PC-9 (cell line): ENCODE results near the gene IWS1. TPM values are rescaled to one million over a fixed set of nuclear protein-coding genes. Genes with fewer than 3 reads are reported as not detected.
"Not testable (repeated sequence)": the region's sequence is repeated elsewhere in the genome, so short reads cannot be mapped to it uniquely, and the experiment has no call there.

Source experiments
- BruUV-seq: library from RNA; stranded (reverse); fragments of 400-500 nt; replicated peaks from 2 replicates; lab custom pipeline; 2021; lab: Mats Ljungman, UMichigan
- CTCF ChIA-PET: fragments of 300-600 bp; sonication (Branson Sonifier 250); formaldehyde crosslinking; loops from one replicate; lab custom pipeline; 2022; ENCODE audit warnings: antibody characterized with exemption; lab: Charles Lee
- POLR2A ChIA-PET: fragments of 300-600 bp; sonication (Branson Sonifier 250); formaldehyde crosslinking; loops from one replicate; lab custom pipeline; 2022; ENCODE audit warnings: antibody characterized with exemption; ENCODE audit not compliant: unreplicated experiment; lab: Charles Lee
- DNase-seq, 2 experiments: peaks; one replicate each; pipeline versions ENCODE4 v3.0.0 to v3.0.0-alpha.2; 2015 to 2022; ENCODE audit warnings: mixed read lengths in 1 of 2
- H2AFZ ChIP-seq: fragments of 200-600 bp; sonication (generic); 2 replicates; pipeline ENCODE4 v1.8.1; 2017; ENCODE audit warnings: antibody characterized with exemption
- H3F3A ChIP-seq: fragments of 200-600 bp; sonication (generic); 2 replicates; pipeline ENCODE4 v1.8.1; 2017; ENCODE audit warnings: antibody characterized with exemption, mild to moderate bottlenecking, low read depth; ENCODE audit not compliant: insufficient read depth
- H3K27ac ChIP-seq: fragments of 200-600 bp; sonication (generic); 2 replicates; pipeline ENCODE4 v1.6.1; 2016; ENCODE audit warnings: mixed run types
- H3K27me3 ChIP-seq: fragments of 200-600 bp; sonication (generic); 2 replicates; pipeline ENCODE4 v1.6.1; 2016; ENCODE audit warnings: low read depth, mixed run types; ENCODE audit not compliant: insufficient read depth
- H3K36me3 ChIP-seq: fragments of 200-600 bp; sonication (generic); 2 replicates; pipeline ENCODE4 v1.6.1; 2016; ENCODE audit warnings: low read depth, mixed run types
- H3K4me1 ChIP-seq: fragments of 200-600 bp; sonication (generic); replicated peaks from 2 replicates; pipeline ENCODE4 v1.6.1; 2016; ENCODE audit warnings: mixed run types; ENCODE audit not compliant: insufficient read depth
- H3K4me2 ChIP-seq: fragments of 200-600 bp; sonication (generic); 2 replicates; pipeline ENCODE4 v1.6.1; 2017; ENCODE audit warnings: mixed run types
- H3K4me3 ChIP-seq: fragments of 200-600 bp; sonication (generic); 2 replicates; pipeline ENCODE4 v1.6.1; 2016; ENCODE audit warnings: mixed run types
- H3K79me2 ChIP-seq: fragments of 200-600 bp; sonication (generic); 2 replicates; pipeline ENCODE4 v1.6.1; 2017; ENCODE audit warnings: low read depth, mixed run types
- H3K9me2 ChIP-seq: fragments of 200-600 bp; sonication (generic); 2 replicates; pipeline ENCODE4 v1.8.1; 2017; ENCODE audit warnings: mild to moderate bottlenecking; ENCODE audit not compliant: insufficient read depth
- H3K9me3 ChIP-seq: fragments of 200-600 bp; sonication (generic); 2 replicates; pipeline ENCODE4 v1.8.1; 2016; ENCODE audit warnings: low read depth; ENCODE audit not compliant: insufficient read depth
- H4K20me1 ChIP-seq: fragments of 200-600 bp; sonication (generic); 2 replicates; pipeline ENCODE4 v1.8.1; 2017; ENCODE audit not compliant: insufficient read depth
- CTCF ChIP-seq: fragments of 200-600 bp; sonication (generic); conservative IDR thresholded peaks from 2 replicates; pipeline ENCODE4 v1.6.1; 2017; ENCODE audit warnings: mixed run types, antibody characterized with exemption, mild to moderate bottlenecking, moderate library complexity
- EZH2 ChIP-seq: fragments of 200-600 bp; sonication (generic); IDR thresholded peaks from 2 replicates; pipeline ENCODE4 v1.8.0; 2017; ENCODE audit warnings: antibody characterized with exemption, low read depth
- intact Hi-C: fragments of 100-400 bp; cut with micrococcal nuclease; formaldehyde crosslinking; loops from one replicate; pipeline ENCODE4 v1.10.0; 2022; ENCODE audit not compliant: unreplicated experiment
- total RNA-seq: library from RNA; stranded (reverse); gene quantifications from 2 replicates; pipeline ENCODE4 v1.2.3, GENCODE V29; 2021

Gene IWS1
- total RNA-seq, 1 experiment from 2014 or later: 47.3 TPM

GRCh38 chr2:127545796-127546195 lies 19.5 kb upstream of the IWS1 start:
- ChIA-PET CTCF (no interaction called here), POLR2A (no interaction called here)
- Histone ChIP-seq H3K9me2 (no peaks in the 10 kb centered on the region), H3K27ac (no peak overlapping the region), H4K20me1 (no peaks in the 10 kb centered on the region), H3K36me3 (no peaks in the 10 kb centered on the region), H3K27me3 (peaks cover 67% of the 10 kb centered on the region), H3F3A (no peaks in the 10 kb centered on the region), H2AFZ (no peak overlapping the region), H3K4me2 (no peak overlapping the region), H3K4me3 (no peak overlapping the region), H3K79me2 (no peaks in the 10 kb centered on the region), H3K4me1 (no peaks in the 10 kb centered on the region), H3K9me3 (no peaks in the 10 kb centered on the region)
- no TSS peak for BruUV-seq
- DNase-seq: no peak
- intact Hi-C loops: no loop called here
- TF ChIP-seq CTCF (no peak), EZH2 (no peak)

GRCh38 chr2:127545189-127545588 lies 18.9 kb upstream of the IWS1 start:
- DNase-seq: peak in 1 of 2 experiments; percentile 28
- intact Hi-C loops: no loop called here
- Histone ChIP-seq H3K4me1 (no peaks in the 10 kb centered on the region), H4K20me1 (no peaks in the 10 kb centered on the region), H3K4me3 (no peak overlapping the region), H3K9me2 (no peaks in the 10 kb centered on the region), H3F3A (no peaks in the 10 kb centered on the region), H2AFZ (no peak overlapping the region), H3K79me2 (no peaks in the 10 kb centered on the region), H3K9me3 (no peaks in the 10 kb centered on the region), H3K27me3 (peaks cover 72% of the 10 kb centered on the region), H3K27ac (no peak overlapping the region), H3K4me2 (no peak overlapping the region), H3K36me3 (no peaks in the 10 kb centered on the region)
- no TSS peak for BruUV-seq
- POLR2A ChIA-PET: no interaction called here
- CTCF ChIA-PET: no interaction called here
- no peak for TF ChIP-seq EZH2
- no peak for TF ChIP-seq CTCF

GRCh38 chr2:127543013-127543501 lies 16.8 kb upstream of the IWS1 start:
- H3K36me3 ChIP-seq, H3K9me2 ChIP-seq, POLR2A ChIA-PET, H3K4me1 ChIP-seq, BruUV-seq, intact Hi-C loops, H3K27ac ChIP-seq, H3K9me3 ChIP-seq, CTCF ChIA-PET, H3K4me3 ChIP-seq, H4K20me1 ChIP-seq, H3K4me2 ChIP-seq, H3K79me2 ChIP-seq, H3F3A ChIP-seq, H2AFZ ChIP-seq: not testable (repeated sequence)
- H3K27me3 ChIP-seq: peaks cover 73% of the 10 kb centered on the region
- peak in 1 of 2 experiments; percentile 27 for DNase-seq

GRCh38 chr2:127542231-127542630 lies 15.9 kb upstream of the IWS1 start:
- no peak overlapping the region for H3K4me3 ChIP-seq
- H3K9me3 ChIP-seq: no peaks in the 10 kb centered on the region
- no peak overlapping the region for H3K27ac ChIP-seq
- H3K36me3 ChIP-seq: no peaks in the 10 kb centered on the region
- no peak overlapping the region for H2AFZ ChIP-seq
- H4K20me1 ChIP-seq: no peaks in the 10 kb centered on the region
- H3K79me2 ChIP-seq: no peaks in the 10 kb centered on the region
- ChIA-PET POLR2A (no interaction called here), CTCF (no interaction called here)
- intact Hi-C loops: no loop called here
- H3F3A ChIP-seq: no peaks in the 10 kb centered on the region
- peak in 1 of 2 experiments; percentile 20 for DNase-seq
- TF ChIP-seq CTCF: no peak
- no peak for TF ChIP-seq EZH2
- H3K27me3 ChIP-seq: peaks cover 68% of the 10 kb centered on the region
- no peaks in the 10 kb centered on the region for H3K4me1 ChIP-seq
- no peak overlapping the region for H3K4me2 ChIP-seq
- BruUV-seq: no TSS peak
- no peaks in the 10 kb centered on the region for H3K9me2 ChIP-seq
